22Rv1 (cell line): ENCODE measurements around the gene RELL1.

ENCODE experiments used
- CTCF ChIP-seq: fragments of 450-650 bp; IDR thresholded peaks from 2 replicates; pipeline ENCODE4 v1.5.1; 2017; ENCODE audit warnings: mild to moderate bottlenecking
- ZFX ChIP-seq: fragments of 450-650 bp; IDR thresholded peaks from 2 replicates; pipeline ENCODE4 v1.6.1; 2017; ENCODE audit warnings: antibody characterized with exemption, borderline replicate concordance

GRCh38 chr4:37717576-37717975 lies 31.4 kb upstream of the RELL1 start:
- TF ChIP-seq CTCF (no peak), ZFX (no peak)
